NCI-H748 (cell line): ENCODE measurements around the gene ZNF428.

Experiments used
- DNase-seq: peaks from one replicate; lab custom pipeline; 2025; ENCODE audit not compliant: unreplicated experiment; lab: John Stamatoyannopoulos, UW

The ZNF428 gene

GRCh38 chr19:43564800-43565199 lies 54.6 kb downstream of the ZNF428 start:
- no peak for DNase-seq

- DNase-seq = no peak
Observed at GRCh38 chr19:43563816-43564457, 55.5 kb downstream of the ZNF428 start.

GRCh38 chr19:43562698-43563241 lies 56.7 kb downstream of the ZNF428 start:
- DNase-seq = peak; percentile 26

- no peak for DNase-seq
Observed at GRCh38 chr19:43562226-43562697, 57.2 kb downstream of the ZNF428 start.

GRCh38 chr19:43561139-43561970 lies 58.1 kb downstream of the ZNF428 start:
- DNase-seq = no peak

GRCh38 chr19:43560687-43561086 lies 58.7 kb downstream of the ZNF428 start:
- DNase-seq = no peak
